HepG2 (cell line): Measurements from ENCODE around the gene ITPK1. TPM values are rescaled to one million over a fixed set of nuclear protein-coding genes. Genes with fewer than 3 reads are reported as not detected.

Experiments used
- ATAC-seq: fragments of 200-7000 bp; cut with Tn5 transposase; 3 replicates; pipeline ENCODE4 v1.9.1; 2020; ENCODE audit warnings: mild to moderate bottlenecking, moderate library complexity
- BruUV-seq: library from RNA; stranded (reverse); fragments of 400-500 nt; replicated peaks from 2 replicates; lab custom pipeline; 2021; lab: Mats Ljungman, UMichigan
- CTCF ChIA-PET: fragments of 300-600 bp; formaldehyde crosslinking; extraction: SDS; loops from one replicate; lab custom pipeline; 2021; ENCODE audit warnings: low total read pairs, inconsistent platforms, low intra/inter-chr PET ratio; lab: Yijun Ruan, JAX
- POLR2A ChIA-PET: fragments of 350-600 bp; sonication (Branson Sonifier 250); formaldehyde crosslinking; loops from one replicate; lab custom pipeline; 2020; ENCODE audit warnings: antibody characterized with exemption, inconsistent platforms; lab: Yijun Ruan, JAX
- DNase-seq: peaks from one replicate; pipeline ENCODE4 v3.0.0-alpha.2; 2015; ENCODE audit warnings: low spot score
- FAIRE-seq: peaks from 3 replicates; lab custom pipeline; 2011; peaks lifted over from hg19 to GRCh38; lab: Jason Lieb, UNC
- H2AFZ ChIP-seq: one replicate; pipeline ENCODE4 v1.6.1; 2011; ENCODE audit warnings: low read length, inconsistent platforms
- H3K27ac ChIP-seq: fragments of 300-600 bp; 3 replicates; pipeline ENCODE4 v1.8.0; 2011; ENCODE audit warnings: mixed run types, mild to moderate bottlenecking, mixed read lengths, low read length, inconsistent platforms; ENCODE audit not compliant: insufficient read depth; ENCODE audit errors: extremely low read length
- H3K27me3 ChIP-seq, 2 experiments: fragments of 200-600 bp in 1 of 2; 2 replicates in 1 of 2; 3 replicates in 1 of 2; pipeline versions ENCODE4 v1.6.0 to v1.8.0; 2011; ENCODE audit warnings: low read length in 2 of 2, mild to moderate bottlenecking in 2 of 2, moderate library complexity in 2 of 2, inconsistent platforms in 1 of 2; ENCODE audit not compliant: insufficient read depth in 2 of 2, control insufficient read depth in 1 of 2
- H3K36me3 ChIP-seq, 2 experiments: fragments of 200-600 bp in 1 of 2; replicated peaks in 1 of 2; 2 replicates in 1 of 2; 3 replicates in 1 of 2; pipeline versions ENCODE4 v1.5.1 to v1.8.0; 2011; ENCODE audit warnings: low read length in 2 of 2, inconsistent platforms in 1 of 2; ENCODE audit not compliant: insufficient read depth in 2 of 2, control insufficient read depth in 1 of 2
- H3K4me1 ChIP-seq: 2 replicates; pipeline ENCODE4 v1.5.1; 2012; ENCODE audit warnings: low read length, inconsistent platforms; ENCODE audit not compliant: insufficient read depth
- H3K4me2 ChIP-seq: 2 replicates; pipeline ENCODE4 v1.6.0; 2011; ENCODE audit warnings: low read depth, low read length, inconsistent platforms
- H3K4me3 ChIP-seq, 3 experiments: fragments of 200-600 bp in 1 of 3; sonication (generic), shearing (Covaris generic) in 1 of 3; replicated peaks in 1 of 3; 2 replicates each; pipeline ENCODE4 v1.5.1; 2011 to 2016; ENCODE audit warnings: low read length in 3 of 3, inconsistent platforms in 2 of 3, low read depth in 2 of 3, mild to moderate bottlenecking in 2 of 3, control low read depth in 1 of 3, mixed read lengths in 1 of 3; ENCODE audit not compliant: insufficient read depth in 1 of 3
- H3K79me2 ChIP-seq: one replicate; pipeline ENCODE4 v1.6.1; 2011; ENCODE audit warnings: low read length, inconsistent platforms; ENCODE audit not compliant: insufficient read depth
- H3K9ac ChIP-seq: 2 replicates; pipeline ENCODE4 v1.6.0; 2011; ENCODE audit warnings: mild to moderate bottlenecking, low read depth, low read length, inconsistent platforms; ENCODE audit not compliant: insufficient read depth
- H3K9me3 ChIP-seq: 2 replicates; pipeline ENCODE4 v1.5.1; 2012; ENCODE audit warnings: mild to moderate bottlenecking, low read length
- H4K20me1 ChIP-seq: 2 replicates; pipeline ENCODE4 v1.6.0; 2011; ENCODE audit warnings: inconsistent platforms, mild to moderate bottlenecking, low read length, moderate library complexity; ENCODE audit not compliant: insufficient read depth
- AGO1 ChIP-seq: fragments of 200-400 bp; formaldehyde crosslinking; IDR thresholded peaks from 2 replicates; pipeline ENCODE4 v1.6.1; 2017; ENCODE audit warnings: mild to moderate bottlenecking, low read depth, low read length, moderate library complexity; ENCODE audit not compliant: poor library complexity, severe bottlenecking
- ATF1 ChIP-seq: IDR thresholded peaks from 2 replicates; pipeline ENCODE4 v1.6.1; 2016; ENCODE audit warnings: mild to moderate bottlenecking, control low read depth
- DR1 ChIP-seq: sonication (generic); formaldehyde crosslinking; IDR thresholded peaks from 2 replicates; pipeline ENCODE4 v1.8.0; 2021; ENCODE audit warnings: mild to moderate bottlenecking, missing genetic modification reagents, inconsistent platforms
- PITX1 ChIP-seq: sonication (generic); formaldehyde crosslinking; IDR thresholded peaks from 2 replicates; pipeline ENCODE4 v1.5.1; 2020; ENCODE audit warnings: mild to moderate bottlenecking, missing genetic modification reagents
- SOX13 ChIP-seq, 3 experiments: fragments of 450-650 bp in 1 of 3; sonication (generic) in 1 of 3; formaldehyde crosslinking in 1 of 3; IDR thresholded peaks in 2 of 3; conservative IDR thresholded peaks in 1 of 3; 2 replicates each; pipeline versions ENCODE4 v1.5.0 to v1.6.1; 2016 to 2020; ENCODE audit warnings: antibody characterized with exemption in 1 of 3, mild to moderate bottlenecking in 1 of 3, missing compliant biosample characterization in 1 of 3, missing genetic modification reagents in 1 of 3, moderate library complexity in 1 of 3
- SRSF1 ChIP-seq: fragments of 200-400 bp; formaldehyde crosslinking; optimal IDR thresholded peaks from 2 replicates; pipeline ENCODE3; 2017; ENCODE audit warnings: mild to moderate bottlenecking, low read depth, low read length, moderate library complexity
- TEAD3 ChIP-seq: optimal IDR thresholded peaks from 2 replicates; pipeline ENCODE3; 2016; ENCODE audit warnings: borderline replicate concordance
- ZNF121 ChIP-seq: sonication (generic); formaldehyde crosslinking; IDR thresholded peaks from 2 replicates; pipeline ENCODE4 v1.5.0; 2020; ENCODE audit warnings: mild to moderate bottlenecking, missing genetic modification reagents
- WGBS: methylation state at CpG from one replicate; pipeline ENCODE4 v1.1.6; 2017; ENCODE audit warnings: low lambda C conversion rate; 5-methylcytosine and 5-hydroxymethylcytosine counted together
- in situ Hi-C: cut with HindIII; loops from 2 replicates; pipeline ENCODE4 v1.10.0; 2017; ENCODE audit warnings: low pct_unique_long_range_greater_than_20kb; ENCODE audit not compliant: extremely low pct_ligation_motif_present
- intact Hi-C: fragments of 100-400 bp; cut with micrococcal nuclease; formaldehyde crosslinking; loops from one replicate; pipeline ENCODE4 v1.10.0; 2022; ENCODE audit not compliant: unreplicated experiment
- polyA plus RNA-seq, 8 experiments: library from polyadenylated mRNA; depleted of rRNA in 3 of 8; stranded (reverse) in 7 of 8; unstranded in 1 of 8; fragments of >200 nt; fragmentation: Illumina TruSeq in 4 of 8; extraction: Trizol in 4 of 8; gene quantifications; 2 replicates each; pipeline versions ENCODE4 v1.2.1 to v1.2.3, GENCODE V29; 2011 to 2016; ENCODE audit warnings: low read depth in 4 of 8, missing spikeins in 1 of 8, mixed read lengths in 1 of 8; ENCODE audit not compliant: insufficient read depth in 1 of 8
- total RNA-seq, 5 experiments: library from RNA; depleted of rRNA; stranded (reverse); fragments of >200 nt; fragmentation: Illumina TruSeq; extraction: Trizol; gene quantifications; 2 replicates each; pipeline ENCODE4 v1.2.3, GENCODE V29; 2016; ENCODE audit warnings: low read depth in 1 of 5

ITPK1 gene
- total and polyA plus RNA-seq, 2 of the 13 experiments (the other 11 are each of a cell fraction or from before 2014, with no cell fraction given): 20.5 to 47.5 TPM

GRCh38 chr14:93010130-93010499 is 105.6 kb downstream of the ITPK1 start:
- DNase-seq (peak; percentile 67), FAIRE-seq (no peak), ATAC-seq (no peak)
- no TSS peak for BruUV-seq
- Histone ChIP-seq H3K4me3 (peak overlapping the region in 1 of 3 experiments; percentile 7; a peak in 1 of 6 replicates), H3K9me3 (no peaks in the 10 kb centered on the region), H3K4me1 (peaks cover 49% of the 10 kb centered on the region), H4K20me1 (no peaks in the 10 kb centered on the region), H3K27me3 (no peaks in the 10 kb centered on the region), H3K36me3 (peaks cover 0 to 3% of the 10 kb centered on the region in 2 experiments; a peak in 3 of 5 replicates), H2AFZ (no peak overlapping the region), H3K79me2 (no peaks in the 10 kb centered on the region), H3K4me2 (peak overlapping the region; percentile 55), H3K9ac (peak overlapping the region; percentile 6; the same call in 1 of the 2 replicates), H3K27ac (peak overlapping the region; percentile 18)
- WGBS: 36% methylated on average over 9 of the region's 11 CpGs
- POLR2A ChIA-PET: interaction anchor here (1.6 kb wide), 1 partner anchor 9 kb away, joined by 5 read pairs; no protein-coding TSS in a partner anchor
- TF ChIP-seq ZNF121: no peak
- TF ChIP-seq AGO1: no peak
- TF ChIP-seq SOX13 (IDR thresholded peaks at IDR 0.05): no peak
- TF ChIP-seq SOX13 (CRISPR knock-in tag; conservative IDR thresholded peaks at IDR 0.05 in 1 of 2, IDR thresholded peaks at IDR 0.05 in 1 of 2): peak in 1 of 2 experiments; percentile 22; a peak in 1 of 4 replicates
- no peak for TF ChIP-seq DR1 (CRISPR knock-in tag)
- TF ChIP-seq TEAD3 (CRISPR knock-in tag): peak; percentile 5
- no peak; the same call in 1 of the 2 replicates for TF ChIP-seq PITX1
- no peak for TF ChIP-seq ATF1
- no peak for TF ChIP-seq SRSF1
- in situ Hi-C loops: no loop called here
- intact Hi-C loops: no loop called here
- CTCF ChIA-PET: no interaction called here
